ENCODE measurements around the gene ZNF438.
"Not testable (repeated sequence)": the region's sequence is repeated elsewhere in the genome, so short reads cannot be mapped to it uniquely, and the experiment has no call there.

ZNF438 gene

GRCh38 chr10:30800368-30800767 is 231.3 kb downstream of the ZNF438 start:
- DNase-seq (ENCODE audit: low read depth) = no peak
- TF ChIP-seq, protein P1, sequence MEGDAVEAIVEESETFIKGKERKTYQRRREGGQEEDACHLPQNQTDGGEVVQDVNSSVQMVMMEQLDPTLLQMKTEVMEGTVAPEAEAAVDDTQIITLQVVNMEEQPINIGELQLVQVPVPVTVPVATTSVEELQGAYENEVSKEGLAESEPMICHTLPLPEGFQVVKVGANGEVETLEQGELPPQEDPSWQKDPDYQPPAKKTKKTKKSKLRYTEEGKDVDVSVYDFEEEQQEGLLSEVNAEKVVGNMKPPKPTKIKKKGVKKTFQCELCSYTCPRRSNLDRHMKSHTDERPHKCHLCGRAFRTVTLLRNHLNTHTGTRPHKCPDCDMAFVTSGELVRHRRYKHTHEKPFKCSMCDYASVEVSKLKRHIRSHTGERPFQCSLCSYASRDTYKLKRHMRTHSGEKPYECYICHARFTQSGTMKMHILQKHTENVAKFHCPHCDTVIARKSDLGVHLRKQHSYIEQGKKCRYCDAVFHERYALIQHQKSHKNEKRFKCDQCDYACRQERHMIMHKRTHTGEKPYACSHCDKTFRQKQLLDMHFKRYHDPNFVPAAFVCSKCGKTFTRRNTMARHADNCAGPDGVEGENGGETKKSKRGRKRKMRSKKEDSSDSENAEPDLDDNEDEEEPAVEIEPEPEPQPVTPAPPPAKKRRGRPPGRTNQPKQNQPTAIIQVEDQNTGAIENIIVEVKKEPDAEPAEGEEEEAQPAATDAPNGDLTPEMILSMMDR (IDR thresholded peaks at IDR 0.05; ENCODE audit: insufficient read depth, low read depth, low read length, missing control alignments) = no peak
- H3K4me3 ChIP-seq (ENCODE audit: low read depth, low read length) = no peak overlapping the region

DNA sequence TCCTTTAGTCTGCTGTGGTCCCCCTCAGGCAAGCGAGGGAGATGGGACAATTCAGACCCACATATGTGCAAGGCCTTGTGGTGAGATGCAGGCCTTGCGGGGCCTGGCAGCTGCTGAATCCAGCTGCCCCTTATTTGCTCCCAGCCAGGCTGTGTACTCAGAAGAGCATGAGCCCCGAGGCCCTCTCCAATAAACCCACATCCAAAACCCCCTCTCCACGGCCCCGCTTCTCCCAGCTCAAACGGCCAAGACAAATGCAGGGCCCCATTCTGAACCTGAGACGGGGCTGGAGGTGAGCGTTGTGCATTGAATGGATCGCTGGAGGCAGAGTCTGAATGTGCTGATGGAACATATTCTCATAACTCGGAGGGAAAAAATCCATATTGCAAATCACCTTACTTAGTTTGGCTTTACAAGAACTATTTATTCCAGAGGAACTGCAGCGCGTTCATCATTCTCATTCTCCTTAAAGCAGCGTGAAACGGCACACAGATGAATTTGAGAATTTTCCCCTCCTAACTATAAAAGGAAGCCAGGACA is 232.9 kb downstream of the ZNF438 start:
- DNase-seq (ENCODE audit: low read depth) = no peak
- no peak overlapping the region for H3K4me3 ChIP-seq (ENCODE audit: low read depth, low read length)
- TF ChIP-seq, protein P1 (IDR thresholded peaks at IDR 0.05; ENCODE audit: insufficient read depth, low read depth, low read length, missing control alignments) = no peak

DNA sequence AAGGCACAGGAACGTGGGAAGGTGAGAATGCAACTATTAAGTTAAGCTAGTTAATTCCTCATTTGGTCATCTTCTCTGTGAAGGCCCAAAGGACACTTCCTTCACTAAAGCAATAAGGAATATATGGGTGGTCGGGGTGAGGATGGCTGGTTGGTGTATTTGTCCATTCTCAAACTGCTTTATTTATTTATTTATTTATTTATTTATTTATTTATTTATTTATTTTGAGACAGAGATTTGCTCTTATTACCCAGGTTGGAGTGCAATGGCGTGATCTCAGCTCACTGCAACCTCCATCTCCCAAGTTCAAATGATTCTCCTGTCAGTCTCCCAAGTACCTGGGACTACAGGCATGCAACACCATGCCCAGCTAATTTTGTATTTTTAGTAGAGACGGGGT is 236.6 kb downstream of the ZNF438 start:
- not testable (repeated sequence) for H3K4me3 ChIP-seq (ENCODE audit: low read depth, low read length); DNase-seq (ENCODE audit: low read depth)

Data from GM12865 (cell line).